Pulmonary artery endothelial cell (primary cell): ENCODE measurements around the gene ARHGEF4. TPM values are rescaled to one million over a fixed set of nuclear protein-coding genes. Genes with fewer than 3 reads are reported as not detected.

ENCODE experiments used
- DNase-seq: peaks from one replicate; pipeline ENCODE4 v3.0.0-alpha.2; 2011; ENCODE audit warnings: low read depth, low spot score
- total RNA-seq: library from RNA; depleted of rRNA; stranded (reverse); fragments of >200 nt; gene quantifications from 2 replicates; pipeline ENCODE4 v1.2.3, GENCODE V29; 2014

ARHGEF4 gene
- total RNA-seq, 1 donor from 2014 or later, result not detected

- DNase-seq, result no peak
These were observed 79.1 kb downstream of the ARHGEF4 start for GRCh38 chr2:130915595-130916437.

GRCh38 chr2:130916438-130916705, 79.7 kb downstream of the ARHGEF4 start:
- DNase-seq, result no peak

- DNase-seq, result no peak
These were observed 80.4 kb downstream of the ARHGEF4 start for GRCh38 chr2:130917006-130917688.

- no peak for DNase-seq
These were observed 81.7 kb downstream of the ARHGEF4 start for GRCh38 chr2:130918393-130918792.

GRCh38 chr2:130920415-130921163, 83.9 kb downstream of the ARHGEF4 start:
- peak; percentile 22 for DNase-seq

GRCh38 chr2:130921164-130921476, 84.4 kb downstream of the ARHGEF4 start:
- DNase-seq, result no peak

- DNase-seq, result no peak
These were observed 85.7 kb downstream of the ARHGEF4 start for GRCh38 chr2:130922417-130922816.

- DNase-seq, result no peak
These were observed 91.7 kb downstream of the ARHGEF4 start for GRCh38 chr2:130928385-130928784.

GRCh38 chr2:130930740-130931659, 94.3 kb downstream of the ARHGEF4 start:
- no peak for DNase-seq

GRCh38 chr2:130933501-130933900, 96.8 kb downstream of the ARHGEF4 start:
- DNase-seq, result no peak

GRCh38 chr2:130936451-130936850, 99.7 kb downstream of the ARHGEF4 start:
- no peak for DNase-seq

- DNase-seq, result no peak
These were observed 111.3 kb downstream of the ARHGEF4 start for GRCh38 chr2:130947967-130948366.

GRCh38 chr2:130949954-130950353, 113.2 kb downstream of the ARHGEF4 start:
- no peak for DNase-seq

GRCh38 chr2:130951018-130951417, 114.3 kb downstream of the ARHGEF4 start:
- DNase-seq, result no peak

- DNase-seq, result no peak
These were observed 118.2 kb downstream of the ARHGEF4 start for GRCh38 chr2:130954873-130955272.

- DNase-seq, result no peak
These were observed 121.2 kb downstream of the ARHGEF4 start for GRCh38 chr2:130957915-130958314.

GRCh38 chr2:130963196-130963848, 126.6 kb downstream of the ARHGEF4 start:
- DNase-seq, result no peak

- no peak for DNase-seq
These were observed 127.4 kb downstream of the ARHGEF4 start for GRCh38 chr2:130963849-130964793.

GRCh38 chr2:130964931-130965330, 128.2 kb downstream of the ARHGEF4 start:
- no peak for DNase-seq
